Stimulated activated CD4-positive, alpha-beta T cell treated with anti-CD3 and anti-CD28 coated beads, Interleukin-15, amount 100 ng/mL, for 1 hour (primary cell): ENCODE results near the gene JARID2.

Source experiments
- DNase-seq, 2 donors: peaks; one replicate each; pipeline ENCODE4 v3.0.0-alpha.2; 2020; ENCODE audit warnings: low read depth in 1 of 2, low spot score in 1 of 2

Gene JARID2

DNA sequence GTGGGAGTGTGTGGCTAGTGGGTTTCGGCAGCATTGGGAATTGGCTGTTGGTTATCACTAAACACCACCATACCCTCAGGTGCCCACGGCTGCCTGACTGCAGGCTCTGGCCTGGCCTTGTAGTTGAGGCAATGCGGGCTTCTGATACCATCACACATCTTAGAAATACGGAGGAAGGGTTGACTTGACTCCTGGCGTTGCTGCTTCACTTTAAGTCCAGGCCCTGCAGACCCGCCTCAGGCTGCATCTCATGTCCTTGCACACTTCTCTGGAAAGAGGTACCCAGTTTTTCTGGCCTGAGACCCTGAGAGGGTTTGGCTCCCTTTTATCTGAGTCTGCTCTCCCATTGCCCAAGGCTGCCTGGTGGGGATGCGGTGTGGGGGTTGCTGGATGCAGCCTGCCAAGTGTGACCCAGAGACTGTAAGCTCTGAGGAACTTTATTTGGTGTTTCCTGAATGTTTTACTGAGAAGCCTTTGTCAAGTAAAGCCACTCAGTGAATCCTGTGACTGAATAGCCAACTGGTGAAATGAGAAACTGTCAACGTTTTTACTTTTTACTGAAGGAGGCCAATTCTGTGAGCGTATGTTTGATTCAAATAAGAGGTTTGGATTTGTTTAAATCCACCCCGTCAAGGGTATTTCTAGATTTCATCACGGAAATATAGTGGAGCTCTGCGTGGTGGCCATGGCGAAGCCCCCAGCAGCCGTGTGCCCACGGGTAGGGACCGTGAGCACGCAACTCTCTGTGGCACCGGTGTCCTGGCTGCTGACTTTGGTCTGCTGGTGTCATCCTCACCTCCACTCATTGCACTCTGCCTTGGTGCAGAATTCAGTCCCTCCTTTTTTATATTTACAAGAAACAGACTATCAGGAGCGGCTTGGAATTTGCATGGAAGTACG, 256.8 kb downstream of the JARID2 start:
- DNase-seq, result no peak

DNA sequence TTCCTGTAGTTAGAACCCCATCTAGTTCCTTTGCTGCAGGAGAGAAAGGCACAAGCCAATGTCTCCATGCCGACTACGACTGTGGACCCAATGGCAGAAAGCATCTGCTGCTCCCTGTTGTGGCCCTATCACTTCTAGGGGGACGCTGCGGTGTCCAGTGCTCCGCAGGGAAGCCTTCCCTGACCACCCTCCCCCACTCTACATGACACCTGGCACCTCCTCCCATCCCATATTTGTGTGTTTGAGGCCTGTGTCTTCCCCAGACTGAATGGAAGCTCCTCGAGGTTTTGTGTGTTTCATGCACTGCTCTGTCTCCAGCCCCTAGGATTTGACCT, 257.4 kb downstream of the JARID2 start:
- DNase-seq, result no peak

DNA sequence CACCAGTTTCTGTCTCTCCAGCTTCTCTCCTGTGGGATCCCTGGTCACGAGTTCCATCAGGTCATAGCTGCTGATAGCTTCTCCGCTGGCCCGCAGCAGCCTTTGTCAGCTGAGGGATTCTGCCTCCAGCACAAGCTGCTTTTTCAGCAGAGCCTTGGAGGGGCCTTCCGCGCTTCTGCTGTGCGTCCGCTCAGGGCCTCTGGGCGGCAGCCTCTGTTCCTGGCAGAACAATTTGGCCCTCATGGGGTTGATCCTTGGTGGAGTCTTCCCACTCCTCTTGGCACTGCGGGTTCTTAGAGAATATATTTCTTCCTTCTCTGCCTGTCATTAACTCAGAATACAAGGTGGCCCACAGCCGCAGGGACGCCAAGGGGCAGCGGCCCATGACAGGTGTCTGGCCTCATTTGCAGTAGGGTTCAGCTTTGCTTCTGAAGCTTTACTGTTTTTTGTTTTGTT, 258.2 kb downstream of the JARID2 start:
- DNase-seq, result no peak

DNA sequence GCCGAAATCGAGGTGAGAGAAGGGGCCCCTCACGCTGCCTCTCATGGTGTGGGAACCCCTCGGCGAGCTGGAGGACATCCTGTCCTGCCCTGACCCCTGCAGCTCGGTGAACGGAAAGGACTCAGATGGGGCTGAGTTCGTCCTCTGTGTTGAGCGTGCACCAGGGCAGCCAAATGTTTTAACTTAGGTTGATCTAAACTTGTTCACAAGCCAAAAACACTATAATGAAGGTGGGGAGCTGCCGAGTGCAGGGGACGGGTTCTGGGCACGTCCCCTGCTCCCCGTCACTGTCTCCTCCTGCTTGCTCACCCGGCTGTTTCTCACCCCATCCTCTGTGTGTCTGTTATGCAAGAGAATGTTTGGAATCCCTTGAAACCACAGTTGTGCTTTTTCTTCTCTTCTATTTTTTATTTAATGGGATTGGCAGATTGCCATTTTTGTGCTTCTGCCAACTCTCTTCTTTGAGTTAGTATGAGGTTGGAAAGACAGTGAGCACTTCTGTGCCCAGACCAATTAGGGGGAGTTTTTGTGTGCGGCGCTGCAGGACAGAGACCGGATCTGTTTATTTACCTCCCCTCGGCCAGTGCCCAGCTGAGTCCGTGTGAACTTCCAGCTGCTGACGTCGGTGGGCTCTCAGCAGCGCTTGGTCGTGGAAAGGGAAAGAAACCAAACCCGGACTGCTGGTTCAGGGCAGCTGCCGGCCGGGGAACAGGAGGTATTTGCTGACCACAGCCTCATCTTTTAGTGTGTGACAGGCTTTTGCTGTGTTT, 258.9 kb downstream of the JARID2 start:
- no peak for DNase-seq

DNA sequence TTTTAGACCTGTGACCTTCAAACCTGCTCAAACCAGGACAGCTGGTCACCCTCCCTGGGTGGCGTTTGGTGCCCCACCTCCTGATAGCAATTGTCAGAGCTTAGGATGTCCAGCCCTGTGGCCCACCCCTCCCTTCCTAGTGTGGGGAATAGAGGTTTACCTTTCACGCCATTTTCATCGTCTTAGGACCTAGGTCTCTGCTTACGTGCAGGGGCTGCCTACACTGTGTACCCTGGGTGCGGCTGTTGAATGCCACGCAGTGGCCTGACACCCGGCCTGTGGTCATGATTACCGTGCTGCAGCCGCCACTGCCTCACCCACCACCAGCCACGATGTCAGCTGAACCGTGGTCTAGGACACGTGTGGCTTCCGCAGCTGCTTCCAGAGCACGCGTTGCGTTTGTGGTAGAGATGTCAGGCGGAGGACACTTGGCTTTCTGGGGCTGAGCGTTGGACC, 259.6 kb downstream of the JARID2 start:
- DNase-seq, result no peak

DNA sequence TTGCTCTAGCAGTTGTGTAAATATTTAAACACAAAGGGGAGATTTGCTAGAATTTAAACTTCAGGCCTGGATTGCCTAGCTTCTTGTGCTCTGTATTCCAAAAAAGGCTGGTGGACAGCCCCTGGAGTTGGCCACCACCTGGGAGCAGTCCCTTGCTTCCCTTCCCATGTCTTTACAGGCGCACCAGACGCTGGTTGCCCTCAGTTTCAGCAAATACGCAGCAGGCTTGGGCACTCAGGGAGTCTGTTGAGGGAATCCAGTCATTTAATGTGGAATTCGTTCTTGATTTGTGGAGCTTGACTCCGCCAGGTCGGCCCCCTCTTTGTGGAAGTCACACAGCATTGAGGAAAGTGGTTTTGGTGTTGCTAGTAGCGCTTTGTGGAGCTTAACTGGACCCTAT, 260.2 kb downstream of the JARID2 start:
- no peak for DNase-seq

DNA sequence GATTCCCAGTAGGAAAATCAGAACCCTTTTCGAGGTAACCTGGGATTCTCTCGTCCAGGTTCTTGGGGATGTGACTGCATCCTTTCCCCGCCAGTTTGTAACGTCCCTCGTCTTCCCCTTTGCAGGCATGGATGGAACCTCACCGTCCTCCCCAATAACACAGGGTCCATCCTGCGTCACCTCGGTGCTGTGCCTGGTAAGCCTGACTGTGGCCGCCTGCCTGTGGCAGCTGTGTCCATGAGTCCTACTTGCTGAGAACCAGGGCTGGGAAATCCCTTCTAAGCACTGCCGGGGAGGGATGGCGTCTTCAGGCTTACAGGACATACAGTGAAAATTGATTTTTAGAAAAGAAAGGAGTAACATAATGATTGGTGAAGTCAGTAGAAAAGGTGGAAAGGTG, 261.4 kb downstream of the JARID2 start:
- no peak for DNase-seq

DNA sequence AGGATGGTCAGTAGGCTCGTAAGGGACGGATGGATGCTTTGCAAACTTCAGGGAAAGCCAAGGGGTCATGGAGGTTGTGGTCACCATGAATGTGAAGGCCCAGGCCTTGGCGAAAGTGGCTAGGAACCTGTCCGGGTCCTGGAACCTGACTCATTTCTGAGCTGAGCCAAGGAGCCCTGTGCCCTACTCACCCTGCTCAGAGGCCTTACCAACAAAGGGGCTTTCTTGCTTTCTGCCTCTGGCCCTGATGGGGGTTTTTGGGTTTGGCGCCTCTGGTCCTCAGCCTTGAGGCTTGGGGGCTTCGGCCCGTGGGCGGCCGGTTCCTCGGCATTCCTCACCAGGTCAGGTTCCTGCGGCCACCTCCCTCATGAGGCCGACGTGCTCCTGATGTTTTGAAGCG, 261.9 kb downstream of the JARID2 start:
- DNase-seq, result no peak

DNA sequence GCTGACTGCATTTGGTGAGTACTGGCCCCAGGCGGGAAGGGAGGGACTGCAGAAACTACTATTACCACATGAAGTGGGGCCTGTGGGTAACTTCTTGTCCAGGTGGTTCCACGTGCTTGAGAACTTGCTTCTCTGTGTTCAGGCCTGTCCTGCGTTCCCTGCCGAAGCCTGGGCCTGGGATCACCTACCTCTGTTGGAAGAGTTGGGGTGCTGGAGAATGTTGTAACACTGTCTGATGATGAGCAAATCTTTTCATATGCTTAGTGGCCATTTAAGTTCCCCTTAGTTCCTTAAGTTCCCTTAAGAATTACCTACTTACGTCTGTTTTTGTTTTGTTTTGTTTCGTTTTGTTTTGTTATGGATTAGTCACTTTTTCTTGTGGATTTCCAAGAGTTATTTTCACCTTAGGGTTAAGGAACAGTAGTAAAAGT, 262.6 kb downstream of the JARID2 start:
- DNase-seq, result no peak

DNA sequence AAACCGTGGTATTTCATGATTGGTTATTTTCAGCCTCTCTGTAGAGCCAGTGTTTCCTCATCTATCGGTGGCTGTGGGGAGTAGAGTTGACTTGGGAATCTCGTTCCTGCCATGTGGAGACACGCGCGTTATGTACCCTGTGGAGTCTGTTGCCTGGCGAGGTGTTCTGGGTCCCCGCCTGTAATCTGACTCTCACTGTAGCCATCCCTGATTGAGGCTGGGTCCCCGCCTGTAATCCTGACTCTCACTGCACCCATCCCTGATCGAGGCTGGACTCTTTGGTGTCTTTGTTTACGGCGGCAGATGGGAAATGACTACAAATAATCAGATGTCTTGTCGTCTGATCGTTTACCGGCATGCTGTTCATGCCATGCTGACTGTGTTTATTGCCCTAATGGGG, 263.1 kb downstream of the JARID2 start:
- no peak for DNase-seq

DNA sequence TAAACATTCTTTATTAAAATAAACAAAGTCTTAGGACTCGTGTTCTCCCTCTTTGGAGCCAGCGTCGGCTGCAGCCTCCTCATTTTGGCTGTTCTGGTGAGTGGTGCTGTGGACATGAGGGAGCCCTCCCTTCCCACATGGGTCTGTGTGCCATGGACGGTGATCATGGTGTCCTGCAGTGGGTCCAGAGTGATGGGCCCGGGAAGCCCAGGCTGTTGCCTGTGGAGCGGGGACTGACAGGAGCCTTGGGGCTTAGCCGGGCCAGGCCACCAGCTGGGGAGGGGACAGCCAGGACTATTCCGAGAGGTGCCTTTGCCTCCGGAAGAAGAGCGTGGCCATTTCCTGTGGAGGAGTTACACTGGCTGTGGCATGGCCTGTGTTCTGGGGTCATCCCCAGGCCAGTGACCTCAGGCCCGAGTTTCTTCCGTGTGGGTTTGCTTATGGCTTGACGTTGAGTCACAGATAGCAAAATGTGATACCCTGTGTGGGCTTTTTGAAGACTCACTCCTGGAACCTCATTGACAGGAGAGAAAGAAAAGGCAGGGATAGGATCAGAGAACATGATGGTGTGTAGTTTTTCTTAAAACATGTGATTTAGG, 263.6 kb downstream of the JARID2 start:
- no peak for DNase-seq

DNA sequence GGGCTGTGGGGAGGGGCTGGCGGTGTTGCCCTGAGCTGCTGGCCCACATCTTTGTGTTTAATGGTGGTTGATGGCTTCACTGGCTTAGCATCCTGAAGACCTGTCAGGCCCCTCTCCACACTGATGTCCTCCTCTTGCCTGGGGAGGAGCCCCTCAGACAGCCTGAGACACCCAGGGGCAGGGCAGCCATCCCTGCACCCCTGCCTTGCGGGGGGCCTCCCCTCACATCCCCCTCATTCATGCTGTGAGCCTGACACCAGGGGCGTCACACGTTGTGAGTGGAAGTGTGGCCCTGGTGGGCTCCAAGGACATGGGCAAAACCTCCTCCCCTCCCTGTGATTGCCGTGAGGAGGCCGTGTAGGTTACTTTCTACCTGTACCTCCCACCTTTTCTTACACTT, 264.3 kb downstream of the JARID2 start:
- no peak for DNase-seq

DNA sequence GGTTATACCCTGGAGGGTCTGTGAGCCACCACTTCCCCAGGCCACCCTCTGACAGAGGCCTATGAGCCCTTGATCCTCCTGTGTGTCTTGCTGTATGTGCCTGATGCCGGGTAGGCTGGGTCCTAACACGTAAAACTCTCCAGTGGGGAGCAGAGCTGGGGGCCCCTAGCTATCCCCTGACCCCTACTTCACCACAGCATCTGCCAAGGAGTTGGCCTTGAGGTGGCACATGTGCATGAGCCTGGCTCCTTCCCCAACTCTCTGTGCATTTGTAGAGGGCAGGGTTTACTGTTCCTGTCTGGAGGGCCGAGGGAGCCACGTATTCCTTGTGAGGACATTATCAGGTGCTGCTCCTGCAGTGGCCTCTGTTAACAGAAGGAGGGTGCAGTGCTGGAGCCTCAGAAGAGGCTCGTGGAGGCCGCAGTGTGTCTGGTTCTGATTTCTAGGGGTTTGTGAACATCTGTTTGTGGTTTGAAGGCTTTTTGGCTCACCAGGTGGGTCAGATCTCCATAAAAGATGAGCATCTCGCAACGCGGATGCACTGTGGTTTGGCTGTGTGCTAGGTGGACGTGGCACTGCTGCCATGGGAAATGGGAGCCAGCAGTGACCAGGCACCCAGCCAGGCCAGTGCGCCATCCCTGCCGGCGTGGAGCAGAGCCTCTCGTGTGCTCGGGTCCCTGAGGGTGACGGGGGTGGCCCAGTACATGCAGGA, 264.8 kb downstream of the JARID2 start:
- no peak for DNase-seq

DNA sequence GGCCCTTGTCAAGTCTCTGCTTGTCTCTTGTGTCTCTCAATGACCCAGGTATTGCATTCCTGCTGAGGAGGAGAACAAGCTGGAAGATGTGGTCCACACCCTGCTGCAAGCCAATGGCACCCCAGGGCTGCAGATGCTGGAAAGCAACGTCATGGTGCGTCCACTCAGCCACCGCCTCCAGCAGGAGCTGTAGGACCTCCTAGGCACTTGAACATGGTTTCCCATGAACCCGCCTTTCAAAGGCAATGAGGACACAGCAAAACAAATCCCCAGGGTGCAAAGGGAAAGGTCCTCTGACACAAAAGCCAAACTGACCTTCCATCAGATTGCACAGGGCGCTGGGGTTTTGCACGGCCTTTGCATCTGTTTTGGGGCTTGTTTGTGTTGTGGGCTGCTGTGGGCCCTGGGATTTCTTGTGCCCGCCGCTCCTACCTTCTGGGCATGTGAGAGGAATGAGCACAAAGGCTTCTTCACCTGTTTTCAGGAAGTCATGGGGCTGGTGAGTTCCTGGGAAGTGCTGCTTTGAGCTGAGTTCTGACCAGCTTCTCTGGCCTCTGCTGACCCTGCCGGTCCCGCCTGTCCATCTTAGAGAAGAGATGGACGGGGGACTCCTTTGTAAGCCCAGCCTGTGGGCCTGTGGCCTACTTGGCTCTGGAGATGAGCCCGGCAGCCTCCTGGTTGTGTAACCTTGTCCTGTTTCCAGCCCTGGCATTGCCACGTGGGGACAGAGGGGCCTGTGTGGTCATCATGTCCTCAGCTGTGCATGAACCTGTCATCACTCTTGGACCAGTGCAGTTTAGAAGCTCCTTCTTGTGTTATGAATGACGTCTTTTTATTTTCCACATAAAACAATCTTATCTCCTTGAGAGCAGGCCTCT, 265.6 kb downstream of the JARID2 start:
- DNase-seq, result no peak

DNA sequence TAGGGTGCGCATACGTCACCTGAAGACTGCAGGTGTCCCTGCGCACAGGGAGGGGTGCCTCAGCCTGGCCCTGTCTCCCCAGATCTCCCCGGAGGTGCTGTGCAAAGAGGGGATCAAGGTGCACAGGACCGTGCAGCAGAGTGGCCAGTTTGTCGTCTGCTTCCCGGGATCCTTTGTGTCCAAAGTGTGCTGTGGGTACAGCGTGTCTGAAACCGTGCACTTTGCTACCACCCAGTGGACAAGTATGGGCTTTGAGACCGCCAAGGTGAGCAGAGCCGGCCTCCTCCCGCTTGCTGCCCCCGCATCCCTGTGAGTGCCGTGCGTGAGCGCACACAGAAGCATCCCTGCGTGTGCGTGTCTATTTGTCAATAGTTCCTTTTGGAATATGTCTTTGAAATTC, 266.3 kb downstream of the JARID2 start:
- DNase-seq, result no peak

DNA sequence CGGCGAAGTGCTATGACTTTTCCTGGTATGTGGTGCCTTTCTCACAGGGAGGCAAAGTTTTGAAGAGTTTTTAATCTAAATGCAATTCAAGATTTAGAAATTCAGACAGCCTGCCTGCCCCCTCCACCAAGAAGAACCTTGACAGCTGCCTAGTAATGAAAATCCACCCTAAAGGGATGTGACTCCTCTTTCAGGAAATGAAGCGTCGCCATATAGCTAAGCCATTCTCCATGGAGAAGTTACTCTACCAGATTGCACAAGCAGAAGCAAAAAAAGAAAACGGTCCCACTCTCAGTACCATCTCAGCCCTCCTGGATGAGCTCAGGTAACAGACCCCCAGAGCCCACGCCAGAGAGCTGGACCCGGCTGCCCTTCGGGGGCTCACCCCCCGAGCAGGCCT, 266.9 kb downstream of the JARID2 start:
- DNase-seq, result no peak

DNA sequence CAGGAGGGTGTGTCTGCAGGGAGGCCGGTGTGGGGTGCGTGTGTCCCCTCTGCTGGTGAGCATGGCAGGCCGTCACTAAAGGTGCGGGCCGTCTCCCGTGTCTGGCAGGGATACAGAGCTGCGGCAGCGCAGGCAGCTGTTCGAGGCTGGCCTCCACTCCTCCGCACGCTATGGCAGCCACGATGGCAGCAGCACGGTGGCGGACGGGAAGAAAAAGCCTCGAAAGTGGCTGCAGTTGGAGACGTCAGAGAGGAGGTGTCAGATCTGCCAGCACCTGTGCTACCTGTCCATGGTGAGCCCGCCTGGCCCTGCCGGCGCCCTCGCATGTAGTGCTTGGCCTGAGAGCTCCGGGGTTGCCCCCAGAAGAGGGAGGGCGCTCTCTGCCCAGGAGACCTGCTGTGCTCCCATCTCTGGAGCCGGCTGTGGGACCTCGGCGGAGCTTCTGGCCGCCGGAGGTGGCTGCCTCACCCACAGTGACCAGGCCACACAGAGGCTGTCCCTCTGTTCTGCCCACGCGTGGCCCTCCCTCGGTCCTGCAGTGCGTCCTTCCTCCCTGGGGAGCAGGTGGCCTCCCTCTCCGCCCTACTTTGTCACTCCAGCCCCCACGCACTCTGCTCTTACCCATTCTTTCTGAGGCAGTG, 267.4 kb downstream of the JARID2 start:
- no peak for DNase-seq

DNA sequence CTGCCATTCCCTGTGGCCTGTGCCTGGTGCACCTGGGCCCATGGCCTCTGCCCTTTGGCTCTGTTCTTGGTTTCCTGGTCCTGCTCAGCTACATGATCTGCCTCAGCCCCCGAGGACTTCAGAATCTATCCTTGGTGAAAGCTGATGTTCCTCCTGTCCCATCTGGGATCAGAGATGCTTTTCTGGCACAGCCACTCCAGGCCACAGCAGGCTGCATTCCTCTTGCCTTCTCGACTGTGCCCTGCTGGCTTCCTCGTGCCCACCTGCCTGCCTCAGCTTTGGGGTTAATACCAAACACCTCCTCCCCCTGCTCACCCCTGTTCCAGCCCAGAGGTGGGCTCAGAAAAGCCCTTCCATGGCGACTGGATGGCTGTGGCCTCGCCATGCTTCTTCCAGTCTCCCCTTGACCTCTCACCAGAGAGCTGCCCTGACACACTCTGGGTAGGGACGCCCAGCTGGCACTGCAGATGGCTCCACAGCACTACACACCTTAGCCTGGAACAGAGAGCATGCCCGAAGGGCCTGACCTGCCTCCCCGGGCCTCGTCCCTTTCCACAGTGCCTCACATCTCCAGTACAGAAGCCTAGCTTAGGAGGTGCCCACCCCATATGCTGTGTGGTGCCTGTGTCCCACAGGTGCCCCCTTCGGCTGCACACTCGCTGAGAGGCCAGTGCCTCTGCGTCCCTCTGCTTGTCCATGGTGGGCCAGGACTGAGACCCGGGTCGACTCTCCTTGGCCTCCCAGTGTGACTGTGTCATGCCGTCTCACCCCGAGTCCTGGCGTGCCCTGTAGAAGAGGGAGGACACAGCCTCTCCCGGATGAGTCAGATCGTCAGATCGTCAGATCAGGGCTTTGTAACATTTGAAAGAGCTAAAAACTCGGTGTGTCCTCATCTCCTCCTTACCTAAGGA, 268.2 kb downstream of the JARID2 start:
- DNase-seq, result no peak

DNA sequence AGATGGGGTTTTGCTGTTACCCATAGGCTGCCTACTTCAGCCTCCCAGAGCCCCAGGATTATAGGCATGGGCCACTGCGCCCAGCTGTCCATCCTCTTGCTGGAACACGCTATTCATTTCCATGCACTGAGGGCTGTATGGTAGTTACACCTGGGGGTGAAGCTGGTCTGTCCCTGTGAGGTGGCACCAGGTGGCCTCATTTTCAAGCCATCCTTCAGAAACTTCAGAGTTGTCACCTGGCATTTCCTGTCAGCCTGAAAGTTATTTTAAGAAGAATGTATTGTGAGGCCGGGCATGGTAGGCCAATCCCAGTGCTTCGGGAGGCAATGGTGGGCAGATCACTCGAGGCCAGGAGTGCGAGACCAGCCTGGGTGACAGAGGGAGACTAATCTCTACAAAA, 269.4 kb downstream of the JARID2 start:
- no peak for DNase-seq
